GM13976 (cell line): ENCODE measurements around the gene PLEKHM3.

Experiments
- DNase-seq: peaks from one replicate; pipeline ENCODE4 v3.0.0; 2012; ENCODE audit warnings: low spot score
- in situ Hi-C: fragments of 300-500 bp; cut with MboI; formaldehyde crosslinking; loops from one replicate; pipeline ENCODE4 v1.12.0; 2022; ENCODE audit warnings: low sequenced_read_pairs, mixed read lengths, inconsistent platforms; ENCODE audit not compliant: unreplicated experiment
- TF ChIP-seq, protein P1 (sequence below): IDR thresholded peaks from 2 replicates; pipeline ENCODE4 v1.5.1; 2012; ENCODE audit warnings: borderline replicate concordance, mild to moderate bottlenecking; ENCODE audit not compliant: insufficient read depth; ENCODE audit errors: extremely low read depth, missing control alignments, control extremely low read depth

Gene PLEKHM3, protein sequence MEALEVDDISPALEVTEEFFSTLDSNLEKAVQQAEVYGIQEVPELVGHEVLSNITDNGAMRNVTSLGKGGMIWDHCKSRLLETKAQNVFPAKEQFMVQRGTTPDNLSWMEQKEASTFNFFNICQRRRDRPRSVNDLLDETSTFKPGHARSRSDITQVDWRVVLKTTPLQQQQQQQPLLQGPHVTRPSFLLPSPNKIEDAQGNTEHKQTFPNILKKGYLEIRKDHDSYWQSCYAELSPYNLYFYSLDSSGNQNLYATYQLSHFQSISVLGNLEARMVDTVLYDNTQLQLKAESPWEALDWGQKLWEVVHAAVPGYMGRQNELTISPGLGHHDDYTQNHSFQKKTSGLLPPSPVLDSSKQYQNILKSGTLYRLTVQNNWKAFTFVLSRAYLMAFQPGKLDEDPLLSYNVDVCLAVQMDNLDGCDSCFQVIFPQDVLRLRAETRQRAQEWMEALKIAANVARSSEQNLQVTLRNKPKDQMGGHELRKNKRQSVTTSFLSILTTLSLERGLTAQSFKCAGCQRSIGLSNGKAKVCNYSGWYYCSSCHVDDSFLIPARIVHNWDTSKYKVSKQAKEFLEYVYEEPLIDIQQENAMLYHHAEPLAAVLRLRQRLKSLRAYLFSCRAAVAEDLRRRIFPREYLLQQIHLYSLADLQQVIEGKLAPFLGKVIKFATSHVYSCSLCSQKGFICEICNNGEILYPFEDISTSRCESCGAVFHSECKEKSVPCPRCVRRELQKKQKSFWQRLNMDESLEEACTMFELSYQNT

GRCh38 chr2:208025037-208025813, at the start of gene PLEKHM3:
PLEKHM3 (minus strand) TSS chr2:208025527; CDS start chr2:208001639, 23,888 bp downstream.
- TF ChIP-seq, protein P1, sequence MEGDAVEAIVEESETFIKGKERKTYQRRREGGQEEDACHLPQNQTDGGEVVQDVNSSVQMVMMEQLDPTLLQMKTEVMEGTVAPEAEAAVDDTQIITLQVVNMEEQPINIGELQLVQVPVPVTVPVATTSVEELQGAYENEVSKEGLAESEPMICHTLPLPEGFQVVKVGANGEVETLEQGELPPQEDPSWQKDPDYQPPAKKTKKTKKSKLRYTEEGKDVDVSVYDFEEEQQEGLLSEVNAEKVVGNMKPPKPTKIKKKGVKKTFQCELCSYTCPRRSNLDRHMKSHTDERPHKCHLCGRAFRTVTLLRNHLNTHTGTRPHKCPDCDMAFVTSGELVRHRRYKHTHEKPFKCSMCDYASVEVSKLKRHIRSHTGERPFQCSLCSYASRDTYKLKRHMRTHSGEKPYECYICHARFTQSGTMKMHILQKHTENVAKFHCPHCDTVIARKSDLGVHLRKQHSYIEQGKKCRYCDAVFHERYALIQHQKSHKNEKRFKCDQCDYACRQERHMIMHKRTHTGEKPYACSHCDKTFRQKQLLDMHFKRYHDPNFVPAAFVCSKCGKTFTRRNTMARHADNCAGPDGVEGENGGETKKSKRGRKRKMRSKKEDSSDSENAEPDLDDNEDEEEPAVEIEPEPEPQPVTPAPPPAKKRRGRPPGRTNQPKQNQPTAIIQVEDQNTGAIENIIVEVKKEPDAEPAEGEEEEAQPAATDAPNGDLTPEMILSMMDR: no peak
- peak; percentile 85 for DNase-seq
- in situ Hi-C loops: no loop called here

- in situ Hi-C loops: no loop called here
- TF ChIP-seq, protein P1: no peak
- DNase-seq: no peak
Measured at GRCh38 chr2:208074610-208075356, 49.5 kb upstream of the PLEKHM3 start.

DNA sequence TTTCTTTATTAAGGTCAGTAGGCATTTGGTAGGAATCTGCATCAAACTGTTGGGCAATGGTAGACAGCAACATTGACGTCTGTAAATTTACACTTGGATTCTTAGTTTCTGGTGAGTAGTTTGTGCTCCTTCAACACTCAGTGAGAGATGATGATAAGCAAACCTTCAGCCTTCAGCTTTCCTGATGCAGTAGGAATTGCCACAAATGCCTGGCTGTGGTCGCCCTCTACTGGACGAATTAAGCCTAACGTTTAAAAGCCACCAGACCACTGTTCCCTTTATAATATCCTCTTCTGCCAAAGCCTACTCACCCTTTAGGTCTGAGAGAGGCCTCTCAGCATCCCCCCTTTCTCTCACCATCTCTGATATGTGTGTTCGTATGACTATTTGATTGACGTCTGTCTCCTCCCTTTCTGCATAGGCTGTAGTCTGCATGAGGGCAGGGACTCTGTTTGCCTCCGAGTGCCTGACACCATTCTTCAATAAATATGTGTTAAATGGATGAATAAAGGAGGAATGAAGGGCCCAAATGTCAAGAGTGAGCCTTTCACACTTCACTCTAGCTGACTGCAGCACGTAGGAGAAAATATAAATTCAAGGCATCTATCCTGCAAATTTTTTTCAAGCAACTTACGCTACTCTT, 47.0 kb upstream of the PLEKHM3 start:
- TF ChIP-seq, protein P1: peak; percentile 79
- in situ Hi-C loops: no loop called here
- peak; percentile 67 for DNase-seq

DNA sequence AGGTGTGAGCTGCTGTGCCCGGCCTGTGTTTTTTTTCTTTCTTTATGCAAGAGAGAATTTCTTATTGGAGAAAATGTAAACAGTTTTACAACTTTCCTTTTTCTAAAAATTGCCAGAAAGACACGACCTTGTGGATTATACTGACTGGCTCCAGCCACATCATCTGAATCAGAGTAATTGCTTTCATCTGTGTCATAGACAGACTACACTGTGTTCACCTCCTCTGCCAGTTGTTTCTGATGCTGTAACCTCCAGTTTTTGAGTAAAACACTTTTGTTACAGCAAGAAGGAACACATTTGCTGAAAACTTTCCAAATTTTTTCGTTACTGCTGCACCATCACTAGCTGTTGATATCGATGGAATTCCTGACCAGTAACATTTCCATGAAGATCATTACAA, 43.9 kb upstream of the PLEKHM3 start:
- TF ChIP-seq, protein P1: no peak
- DNase-seq: no peak
- in situ Hi-C loops: loop anchor here (10.0 kb wide), 1 partner anchor 324 kb away; no protein-coding TSS in a partner anchor

GRCh38 chr2:208066016-208066415, 40.7 kb upstream of the PLEKHM3 start:
- in situ Hi-C loops: loop anchor here (10.0 kb wide), 1 partner anchor 321 kb away; no protein-coding TSS in a partner anchor
- DNase-seq: no peak
- TF ChIP-seq, protein P1: no peak
